Urinary bladder (tissue), 4 donors: ENCODE data around the gene PPFIBP2. TPM values are rescaled to one million over a fixed set of nuclear protein-coding genes. Genes with fewer than 3 reads are reported as not detected.

Experiments
- DNase-seq: peaks from one replicate; pipeline ENCODE4 v3.0.0-alpha.2; 2015; ENCODE audit errors: extremely low spot score
- H3K27ac ChIP-seq: one replicate; pipeline ENCODE4 v1.5.1; 2013; ENCODE audit warnings: low read depth, mild to moderate bottlenecking, moderate library complexity
- H3K36me3 ChIP-seq: one replicate; pipeline ENCODE4 v1.6.1; 2013; ENCODE audit warnings: mild to moderate bottlenecking, moderate library complexity; ENCODE audit not compliant: insufficient read depth
- H3K4me1 ChIP-seq: one replicate; pipeline ENCODE4 v1.6.1; 2013; ENCODE audit warnings: mild to moderate bottlenecking, moderate library complexity; ENCODE audit not compliant: insufficient read depth
- H3K4me3 ChIP-seq: one replicate; pipeline ENCODE4 v1.5.1; 2013; ENCODE audit warnings: low read depth, low read length
- WGBS: extraction: QIAGEN DNeasy Blood & Tissue Kit; methylation state at CpG from one replicate; pipeline ENCODE4 v1.1.7; 2013; 5-methylcytosine and 5-hydroxymethylcytosine counted together
- polyA plus RNA-seq: library from polyadenylated mRNA; stranded (reverse); fragments of 200-250 nt; gene quantifications from one replicate; pipeline ENCODE4 v1.2.3, GENCODE V29; 2013
- total RNA-seq: library from RNA; depleted of rRNA; stranded (reverse); fragments of >200 nt; gene quantifications from one replicate; pipeline ENCODE4 v1.2.3, GENCODE V29; 2014
- donor health status: healthy with polysubstance abuse.
- donor health status: healthy.

Gene PPFIBP2
- total and polyA plus RNA-seq, 2 donors = 11.9 to 56.8 TPM

- no peak for DNase-seq
- WGBS = 79% methylated on average over 6 of the region's 6 CpGs
- Histone ChIP-seq H3K4me3 (no peak overlapping the region), H3K36me3 (no peaks in the 10 kb centered on the region), H3K27ac (no peak overlapping the region), H3K4me1 (peaks cover 2% of the 10 kb centered on the region)
Observed at GRCh38 chr11:7523416-7524210, 9.8 kb downstream of the PPFIBP2 start.

- no peak overlapping the region for H3K27ac ChIP-seq
- no peak overlapping the region for H3K4me3 ChIP-seq
- H3K36me3 ChIP-seq = no peaks in the 10 kb centered on the region
- peaks cover 2% of the 10 kb centered on the region for H3K4me1 ChIP-seq
- WGBS = 89% methylated on average over 6 of the region's 6 CpGs
- no peak for DNase-seq
Observed at GRCh38 chr11:7524462-7525235, 10.8 kb downstream of the PPFIBP2 start.

GRCh38 chr11:7525424-7525823, 11.6 kb downstream of the PPFIBP2 start:
- no peak overlapping the region for H3K27ac ChIP-seq
- WGBS = 97% methylated on average over 4 of the region's 4 CpGs
- H3K36me3 ChIP-seq = no peaks in the 10 kb centered on the region
- H3K4me1 ChIP-seq = peaks cover 2% of the 10 kb centered on the region
- no peak for DNase-seq
- H3K4me3 ChIP-seq = no peak overlapping the region

GRCh38 chr11:7527029-7527428, 13.2 kb downstream of the PPFIBP2 start:
- 79% methylated on average over 1 of the region's 1 CpG for WGBS
- no peaks in the 10 kb centered on the region for H3K4me1 ChIP-seq
- DNase-seq = no peak
- H3K27ac ChIP-seq = no peak overlapping the region
- no peak overlapping the region for H3K4me3 ChIP-seq
- no peaks in the 10 kb centered on the region for H3K36me3 ChIP-seq

GRCh38 chr11:7528514-7529049, 14.8 kb downstream of the PPFIBP2 start:
- 95% methylated on average over 4 of the region's 4 CpGs for WGBS
- no peak for DNase-seq

GRCh38 chr11:7530013-7530640, 16.3 kb downstream of the PPFIBP2 start:
- 87% methylated on average over 1 of the region's 1 CpG for WGBS
- H3K36me3 ChIP-seq = no peaks in the 10 kb centered on the region
- no peak overlapping the region for H3K4me3 ChIP-seq

More at GRCh38 chr11:7528514-7529049, 14.8 kb downstream of the PPFIBP2 start:
- Histone ChIP-seq H3K4me3 (no peak overlapping the region), H3K4me1 (no peaks in the 10 kb centered on the region), H3K27ac (no peak overlapping the region), H3K36me3 (no peaks in the 10 kb centered on the region)

GRCh38 chr11:7531011-7531410, 17.2 kb downstream of the PPFIBP2 start:
- Histone ChIP-seq H3K4me1 (no peaks in the 10 kb centered on the region), H3K4me3 (no peak overlapping the region), H3K36me3 (no peaks in the 10 kb centered on the region), H3K27ac (no peak overlapping the region)
- DNase-seq = no peak

More at GRCh38 chr11:7530013-7530640, 16.3 kb downstream of the PPFIBP2 start:
- H3K27ac ChIP-seq = no peak overlapping the region
- no peaks in the 10 kb centered on the region for H3K4me1 ChIP-seq
- no peak for DNase-seq

- Histone ChIP-seq H3K4me3 (no peak overlapping the region), H3K4me1 (no peaks in the 10 kb centered on the region), H3K36me3 (no peaks in the 10 kb centered on the region), H3K27ac (no peak overlapping the region)
- 58% methylated on average over 8 of the region's 8 CpGs for WGBS
- DNase-seq = no peak
Observed at GRCh38 chr11:7532405-7533145, 18.8 kb downstream of the PPFIBP2 start.

GRCh38 chr11:7533199-7534041, 19.6 kb downstream of the PPFIBP2 start:
- no peak for DNase-seq
- H3K4me1 ChIP-seq = no peaks in the 10 kb centered on the region
- no peaks in the 10 kb centered on the region for H3K36me3 ChIP-seq
- H3K4me3 ChIP-seq = no peak overlapping the region
- no peak overlapping the region for H3K27ac ChIP-seq
- 82% methylated on average over 8 of the region's 8 CpGs for WGBS

GRCh38 chr11:7534042-7534378, 20.2 kb downstream of the PPFIBP2 start:
- Histone ChIP-seq H3K36me3 (no peaks in the 10 kb centered on the region), H3K27ac (no peak overlapping the region), H3K4me1 (no peaks in the 10 kb centered on the region), H3K4me3 (no peak overlapping the region)
- no peak for DNase-seq

- H3K4me1 ChIP-seq = no peaks in the 10 kb centered on the region
- no peak for DNase-seq
Observed at GRCh38 chr11:7536100-7536499, 22.3 kb downstream of the PPFIBP2 start.

GRCh38 chr11:7537265-7537664, 23.5 kb downstream of the PPFIBP2 start:
- H3K4me1 ChIP-seq = no peaks in the 10 kb centered on the region

More at GRCh38 chr11:7536100-7536499, 22.3 kb downstream of the PPFIBP2 start:
- 51% methylated on average over 8 of the region's 8 CpGs for WGBS
- no peak overlapping the region for H3K27ac ChIP-seq
- no peaks in the 10 kb centered on the region for H3K36me3 ChIP-seq
- no peak overlapping the region for H3K4me3 ChIP-seq

More at GRCh38 chr11:7537265-7537664, 23.5 kb downstream of the PPFIBP2 start:
- no peaks in the 10 kb centered on the region for H3K36me3 ChIP-seq
- no peak overlapping the region for H3K4me3 ChIP-seq
- 72% methylated on average over 6 of the region's 6 CpGs for WGBS
- no peak overlapping the region for H3K27ac ChIP-seq
- no peak for DNase-seq
